ENCODE data around the gene ZNF578. TPM values are rescaled to one million over a fixed set of nuclear protein-coding genes. Genes with fewer than 3 reads are reported as not detected.
"Not testable (repeated sequence)": the region's sequence is repeated elsewhere in the genome, so short reads cannot be mapped to it uniquely, and the experiment has no call there.

ZNF578 gene
- total RNA-seq, 1 donor from 2014 or later: 1.5 TPM

DNA sequence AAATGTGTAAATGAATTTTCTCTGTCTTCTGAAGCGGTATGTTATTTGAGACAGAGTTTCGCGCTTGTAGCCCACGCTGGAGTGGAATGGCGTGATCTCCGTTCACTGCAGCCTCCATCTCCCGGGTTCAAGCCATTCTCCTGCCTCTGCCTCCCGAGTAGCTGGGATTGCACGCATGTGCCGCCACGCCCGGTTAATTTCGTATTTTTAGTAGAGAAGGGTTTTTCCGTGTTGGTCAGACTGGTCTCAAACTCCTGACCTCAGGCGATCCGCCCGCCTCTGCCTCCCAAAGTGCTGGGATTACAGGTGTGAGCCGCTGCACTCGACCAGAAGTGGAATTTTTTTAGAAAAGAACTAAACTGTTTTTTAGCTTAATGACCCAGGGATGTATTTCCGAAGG lies 70.7 kb downstream of the ZNF578 start:
- no peak for ATAC-seq

DNA sequence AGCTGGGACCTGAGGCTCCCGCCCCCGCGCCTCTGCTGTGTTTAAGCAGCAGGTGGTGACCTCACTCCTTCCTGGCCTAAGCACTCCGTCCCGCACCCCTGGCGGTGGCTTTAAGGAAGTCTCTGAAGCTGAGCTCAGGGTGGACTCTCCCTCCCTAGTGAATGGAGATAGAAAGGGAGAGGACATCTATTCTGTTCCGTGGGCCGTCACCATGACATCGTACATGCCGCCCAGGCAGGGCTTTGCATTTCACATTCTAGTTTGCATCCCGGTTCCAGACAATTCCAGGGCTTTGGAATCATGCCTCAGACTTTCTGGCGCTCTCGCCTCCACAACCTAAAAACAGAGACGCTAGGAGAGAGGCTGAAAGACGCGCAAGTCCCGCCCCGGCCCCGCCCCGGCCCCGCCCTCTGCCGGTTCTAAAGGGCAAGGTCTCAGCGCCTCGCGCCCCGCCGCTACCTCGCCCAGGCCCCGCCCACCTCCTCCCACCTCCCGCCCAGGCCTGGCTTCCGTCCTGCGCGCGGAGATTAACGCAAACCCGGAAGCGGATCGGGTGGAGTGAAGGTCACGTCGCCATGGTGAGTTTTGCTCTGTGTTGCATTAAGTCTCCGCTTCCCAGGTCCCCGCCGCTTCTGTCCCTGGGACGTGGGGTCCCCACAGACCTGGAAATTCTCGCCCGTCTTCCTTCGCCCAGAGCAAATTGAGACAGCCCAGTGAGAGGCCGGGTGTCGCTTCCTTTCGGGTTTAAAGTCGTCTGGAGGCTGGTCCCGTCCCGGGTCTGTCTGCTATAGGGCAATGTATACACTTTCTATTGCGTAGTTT lies 74.0 kb downstream of the ZNF578 start, which contains the start of gene ZNF808:
ZNF808 (plus strand) TSS at position 535 of the 822 bp plus-strand sequence. CDS start 15,617 bp downstream, outside the sequence.
- no peaks in the 10 kb centered on the region for H3K36me3 ChIP-seq
- DNase-seq (peak; percentile 98), ATAC-seq (peak; percentile 99)
- peak within 1 kb of the TSS; percentile 78 for H3K4me3 ChIP-seq
- peaks cover 15% of the 10 kb centered on the region for H3K4me1 ChIP-seq
- H3K27me3 ChIP-seq (ENCODE audit: low read depth): no peaks in the 10 kb centered on the region
- peak within 1 kb of the TSS; percentile 95 for H3K27ac ChIP-seq
- TF ChIP-seq, protein P1, sequence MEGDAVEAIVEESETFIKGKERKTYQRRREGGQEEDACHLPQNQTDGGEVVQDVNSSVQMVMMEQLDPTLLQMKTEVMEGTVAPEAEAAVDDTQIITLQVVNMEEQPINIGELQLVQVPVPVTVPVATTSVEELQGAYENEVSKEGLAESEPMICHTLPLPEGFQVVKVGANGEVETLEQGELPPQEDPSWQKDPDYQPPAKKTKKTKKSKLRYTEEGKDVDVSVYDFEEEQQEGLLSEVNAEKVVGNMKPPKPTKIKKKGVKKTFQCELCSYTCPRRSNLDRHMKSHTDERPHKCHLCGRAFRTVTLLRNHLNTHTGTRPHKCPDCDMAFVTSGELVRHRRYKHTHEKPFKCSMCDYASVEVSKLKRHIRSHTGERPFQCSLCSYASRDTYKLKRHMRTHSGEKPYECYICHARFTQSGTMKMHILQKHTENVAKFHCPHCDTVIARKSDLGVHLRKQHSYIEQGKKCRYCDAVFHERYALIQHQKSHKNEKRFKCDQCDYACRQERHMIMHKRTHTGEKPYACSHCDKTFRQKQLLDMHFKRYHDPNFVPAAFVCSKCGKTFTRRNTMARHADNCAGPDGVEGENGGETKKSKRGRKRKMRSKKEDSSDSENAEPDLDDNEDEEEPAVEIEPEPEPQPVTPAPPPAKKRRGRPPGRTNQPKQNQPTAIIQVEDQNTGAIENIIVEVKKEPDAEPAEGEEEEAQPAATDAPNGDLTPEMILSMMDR (IDR thresholded peaks at IDR 0.05): peak; percentile 67
- intact Hi-C loops (cut with DNase I): no loop called here
- H3K9me3 ChIP-seq: no peaks in the 10 kb centered on the region

More for the DNA sequence above, 70.7 kb downstream of the ZNF578 start:
- no peaks in the 10 kb centered on the region for H3K36me3 ChIP-seq
- H3K27me3 ChIP-seq (ENCODE audit: low read depth): no peaks in the 10 kb centered on the region
- no peak overlapping the region for H3K4me3 ChIP-seq
- DNase-seq: no peak
- H3K9me3 ChIP-seq: no peaks in the 10 kb centered on the region
- intact Hi-C loops (cut with DNase I): no loop called here
- peaks cover 9% of the 10 kb centered on the region for H3K4me1 ChIP-seq
- TF ChIP-seq, protein P1 (IDR thresholded peaks at IDR 0.05): no peak
- H3K27ac ChIP-seq: no peak overlapping the region

DNA sequence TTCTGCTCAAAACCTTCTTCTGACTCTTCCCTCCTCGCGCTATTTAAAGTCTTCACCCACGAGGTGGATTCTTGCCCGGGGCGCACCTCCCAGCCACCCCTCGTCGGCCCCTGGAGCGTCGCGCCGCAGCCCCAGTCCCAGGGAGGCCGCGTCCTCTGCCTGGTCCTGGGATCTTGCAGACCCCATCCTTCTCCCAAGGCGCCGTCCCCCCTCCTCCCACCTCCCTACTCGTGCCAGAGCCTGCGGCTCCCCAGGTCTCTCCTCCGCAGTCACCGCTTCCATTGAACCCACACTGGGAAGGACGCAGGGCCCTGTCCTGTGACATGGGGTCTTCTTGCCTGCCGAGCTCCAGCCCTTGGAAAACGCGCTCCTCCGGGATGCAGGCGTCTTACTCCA lies 74.6 kb downstream of the ZNF578 start:
- Histone ChIP-seq H3K27ac (peak overlapping the region; percentile 95), H3K27me3 (ENCODE audit: low read depth) (no peaks in the 10 kb centered on the region), H3K4me1 (peaks cover 15% of the 10 kb centered on the region), H3K4me3 (peak overlapping the region; percentile 78), H3K36me3 (no peaks in the 10 kb centered on the region), H3K9me3 (no peaks in the 10 kb centered on the region)
- intact Hi-C loops (cut with DNase I): no loop called here
- ATAC-seq: peak; percentile 37 to 41
- TF ChIP-seq, protein P1 (IDR thresholded peaks at IDR 0.05): no peak
- DNase-seq: peak; percentile 50

DNA sequence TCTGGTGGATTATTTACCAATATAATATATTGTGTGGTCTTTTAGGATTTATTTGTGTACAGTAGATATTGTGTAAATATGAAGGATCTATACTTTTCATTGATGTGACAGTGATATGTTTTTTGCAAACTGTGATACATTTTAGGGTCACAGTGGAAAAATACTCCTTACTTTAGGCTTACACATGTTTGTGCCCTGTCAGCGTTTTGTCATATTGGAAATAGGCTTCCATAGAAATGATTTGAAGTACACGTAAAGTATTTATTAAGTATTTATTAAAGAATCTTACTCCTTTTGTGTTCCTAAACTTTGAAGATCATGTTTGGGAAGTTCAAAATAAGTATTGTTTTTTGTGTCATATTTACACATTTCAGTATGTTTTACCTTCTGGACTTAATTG lies 79.1 kb downstream of the ZNF578 start:
- intact Hi-C loops (cut with DNase I): no loop called here
- TF ChIP-seq, protein P1 (IDR thresholded peaks at IDR 0.05): no peak
- DNase-seq: no peak
- H3K4me1 ChIP-seq: peaks cover 30% of the 10 kb centered on the region
- H3K27me3 ChIP-seq (ENCODE audit: low read depth): no peaks in the 10 kb centered on the region
- H3K4me3 ChIP-seq: no peak overlapping the region
- peaks cover 6% of the 10 kb centered on the region for H3K36me3 ChIP-seq
- H3K9me3 ChIP-seq: no peaks in the 10 kb centered on the region
- ATAC-seq: no peak
- no peak overlapping the region for H3K27ac ChIP-seq

DNA sequence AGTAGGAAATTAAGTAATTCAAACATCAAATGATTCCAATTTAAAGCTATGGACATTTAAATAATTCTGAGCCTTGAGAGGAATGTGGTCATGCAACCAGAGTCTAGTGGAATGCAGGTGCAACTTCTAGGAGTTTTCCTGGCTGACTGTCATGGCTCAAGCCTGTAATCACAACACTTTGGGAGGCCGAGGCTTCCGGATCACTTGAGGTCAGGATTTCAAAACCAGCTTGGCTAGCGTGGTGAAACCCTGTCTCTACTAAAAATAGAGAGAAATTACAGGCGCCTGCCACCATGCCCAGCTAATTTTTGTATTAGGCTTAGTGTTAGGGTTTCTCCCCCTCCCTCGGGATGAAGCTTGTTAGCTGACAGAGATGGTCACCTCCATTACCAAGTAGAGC lies 80.5 kb downstream of the ZNF578 start:
- Histone ChIP-seq H3K27me3 (ENCODE audit: low read depth) (no peaks in the 10 kb centered on the region), H3K27ac (no peak overlapping the region), H3K4me1 (peaks cover 23% of the 10 kb centered on the region), H3K9me3 (no peaks in the 10 kb centered on the region), H3K4me3 (no peak overlapping the region), H3K36me3 (peaks cover 6% of the 10 kb centered on the region)
- intact Hi-C loops (cut with DNase I): no loop called here
- ATAC-seq: peak; percentile 45 to 76
- TF ChIP-seq, protein P1 (IDR thresholded peaks at IDR 0.05): no peak
- peak; percentile 51 for DNase-seq

DNA sequence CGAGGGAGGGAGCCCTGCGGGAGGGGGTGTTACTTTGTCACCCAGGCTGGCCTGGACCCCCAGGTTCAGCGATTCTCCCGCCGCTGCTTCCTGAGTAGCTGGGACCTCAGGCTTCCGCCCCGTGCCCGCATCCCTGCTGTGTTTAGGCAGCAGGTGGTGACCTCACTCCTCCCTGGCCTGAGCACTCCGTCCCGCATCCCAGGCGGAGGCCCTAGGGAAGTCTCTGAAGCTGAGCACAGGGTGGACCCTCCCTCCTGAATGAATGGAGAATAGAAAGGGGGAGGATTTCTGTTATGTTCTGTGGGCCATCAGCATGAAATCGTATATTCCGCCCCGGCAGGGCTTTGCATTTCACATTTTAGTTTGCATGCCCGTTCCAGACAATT lies 82.0 kb downstream of the ZNF578 start:
- H3K36me3 ChIP-seq; H3K9me3 ChIP-seq; intact Hi-C loops (cut with DNase I); ATAC-seq; H3K27me3 ChIP-seq (ENCODE audit: low read depth): not testable (repeated sequence)
- Histone ChIP-seq H3K27ac (peak overlapping the region; percentile 69), H3K4me1 (peaks cover 15% of the 10 kb centered on the region), H3K4me3 (peak overlapping the region; percentile 60)
- DNase-seq: peak; percentile 50

All from lower lobe of right lung (tissue), 2 donors.